GM12874 (cell line): Measurements from ENCODE around the gene OR1M1.

Experiments
- TF ChIP-seq, protein P1 (sequence below): IDR thresholded peaks from 2 replicates; pipeline ENCODE4 v1.5.1; 2011; ENCODE audit warnings: low read depth, mild to moderate bottlenecking, control low read depth, low read length, moderate library complexity; ENCODE audit not compliant: insufficient read depth

Gene OR1M1

DNA sequence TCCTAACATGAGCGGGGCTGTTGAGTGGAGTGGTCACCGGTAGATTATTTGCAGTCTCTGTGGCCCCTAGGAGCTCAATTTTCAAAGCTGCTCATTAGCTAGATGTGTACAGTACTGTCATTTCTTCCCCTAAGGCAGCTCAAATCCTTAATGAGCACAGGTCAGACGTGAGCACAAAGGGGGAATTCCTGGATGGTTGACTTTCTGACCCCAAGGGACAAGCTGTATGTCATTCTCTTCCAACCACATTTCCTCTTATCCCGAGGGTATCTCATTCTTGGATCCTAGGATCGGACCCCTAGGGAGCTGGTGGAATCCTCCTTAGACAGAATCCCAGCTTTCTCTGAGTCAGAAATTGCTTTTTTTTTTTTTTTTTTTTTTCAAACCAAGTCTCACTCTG, 45.6 kb downstream of the OR1M1 start:
- TF ChIP-seq, protein P1, sequence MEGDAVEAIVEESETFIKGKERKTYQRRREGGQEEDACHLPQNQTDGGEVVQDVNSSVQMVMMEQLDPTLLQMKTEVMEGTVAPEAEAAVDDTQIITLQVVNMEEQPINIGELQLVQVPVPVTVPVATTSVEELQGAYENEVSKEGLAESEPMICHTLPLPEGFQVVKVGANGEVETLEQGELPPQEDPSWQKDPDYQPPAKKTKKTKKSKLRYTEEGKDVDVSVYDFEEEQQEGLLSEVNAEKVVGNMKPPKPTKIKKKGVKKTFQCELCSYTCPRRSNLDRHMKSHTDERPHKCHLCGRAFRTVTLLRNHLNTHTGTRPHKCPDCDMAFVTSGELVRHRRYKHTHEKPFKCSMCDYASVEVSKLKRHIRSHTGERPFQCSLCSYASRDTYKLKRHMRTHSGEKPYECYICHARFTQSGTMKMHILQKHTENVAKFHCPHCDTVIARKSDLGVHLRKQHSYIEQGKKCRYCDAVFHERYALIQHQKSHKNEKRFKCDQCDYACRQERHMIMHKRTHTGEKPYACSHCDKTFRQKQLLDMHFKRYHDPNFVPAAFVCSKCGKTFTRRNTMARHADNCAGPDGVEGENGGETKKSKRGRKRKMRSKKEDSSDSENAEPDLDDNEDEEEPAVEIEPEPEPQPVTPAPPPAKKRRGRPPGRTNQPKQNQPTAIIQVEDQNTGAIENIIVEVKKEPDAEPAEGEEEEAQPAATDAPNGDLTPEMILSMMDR: no peak

DNA sequence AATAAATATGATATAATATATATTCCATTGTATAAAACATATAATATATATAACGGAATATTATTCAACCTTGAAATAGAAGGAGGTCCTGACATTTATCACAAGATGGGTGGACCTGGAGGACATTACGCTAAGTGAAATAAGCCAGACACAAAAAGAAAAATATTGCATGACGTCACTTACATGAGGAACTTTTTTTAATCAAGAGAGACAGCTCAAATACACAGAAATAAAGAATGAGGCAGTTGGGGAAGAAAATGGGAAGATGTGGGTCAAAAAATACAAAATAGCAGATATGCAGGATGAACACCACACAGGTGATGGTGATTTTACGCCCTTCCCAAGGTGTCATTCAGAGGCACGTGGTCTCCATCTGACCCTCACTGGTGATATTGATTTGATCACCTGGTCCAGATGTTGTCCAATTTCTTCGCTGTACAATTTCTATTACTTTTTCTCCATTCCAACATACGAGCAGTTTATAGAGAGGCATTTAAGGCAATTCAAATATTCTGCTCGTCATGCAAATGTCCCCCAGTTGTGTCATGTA, 52.8 kb downstream of the OR1M1 start:
- TF ChIP-seq, protein P1: no peak

DNA sequence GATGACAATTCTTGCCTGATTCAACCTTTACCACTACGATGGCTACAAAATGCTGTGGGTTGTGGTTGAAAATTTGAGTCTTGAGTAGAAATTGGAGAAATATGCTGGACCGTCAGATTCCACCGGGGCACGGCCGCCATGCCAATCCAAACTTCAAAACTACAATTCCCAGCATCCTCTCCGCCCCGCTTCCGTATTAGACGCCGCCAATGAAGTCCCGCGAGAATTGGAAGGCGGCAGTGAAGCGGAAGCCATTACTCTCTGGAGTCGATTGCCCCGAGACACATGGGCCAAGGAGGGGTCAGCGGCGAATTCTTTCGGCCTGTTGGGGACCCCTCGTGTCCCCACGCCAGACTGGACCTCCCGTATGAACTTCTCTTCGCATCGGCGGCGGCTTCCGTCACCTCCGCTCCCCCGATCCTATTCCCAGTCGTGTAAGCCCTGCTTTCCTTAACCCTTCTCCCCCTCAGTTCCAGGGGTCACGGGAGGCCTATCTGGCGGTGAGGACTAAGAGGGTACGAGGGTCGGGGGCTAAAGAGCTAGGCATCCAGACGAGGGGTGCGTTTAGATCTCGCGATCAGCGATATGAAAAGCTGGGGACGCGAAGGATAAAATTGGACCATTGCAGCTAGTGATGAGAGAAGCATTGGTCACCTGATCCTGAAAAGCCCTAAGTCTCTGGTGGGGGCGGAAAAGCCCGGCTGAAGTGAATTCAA, 53.5 kb downstream of the OR1M1 start, which contains the start of gene ZNF317:
TSS of gene ZNF317 (plus strand) at position 239 of the 716 bp plus-strand sequence. CDS start 15,620 bp downstream, outside the sequence.
- TF ChIP-seq, protein P1: no peak

DNA sequence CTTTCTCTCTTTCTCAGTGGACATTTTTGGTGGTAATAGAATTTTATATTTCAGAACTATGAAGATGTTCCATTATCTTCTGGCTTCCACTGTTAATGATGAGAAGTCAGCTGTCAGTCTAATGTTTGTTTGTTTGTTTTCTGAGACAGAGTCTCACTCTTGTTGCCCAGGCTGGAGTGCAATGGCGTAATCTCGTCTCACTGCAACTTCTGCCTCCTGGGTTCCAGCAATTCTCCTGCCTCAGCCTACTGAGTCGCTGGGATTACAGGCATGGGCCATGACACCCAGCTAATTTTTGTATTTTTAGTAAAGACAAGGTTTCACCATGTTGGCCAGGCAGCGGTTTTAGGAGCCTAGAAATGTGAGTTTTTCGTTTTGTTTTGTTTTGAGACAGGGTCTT, 58.1 kb downstream of the OR1M1 start:
- TF ChIP-seq, protein P1: no peak
